OCI-LY3 (cell line): ENCODE measurements around the gene CCDC142.

ENCODE experiments used
- H2AFZ ChIP-seq: fragments of 200-600, 300-600 bp; shearing (Covaris generic); 2 replicates; pipeline ENCODE4 v1.6.0; 2014; ENCODE audit warnings: antibody characterized with exemption, low read depth, low read length
- H3K27ac ChIP-seq: fragments of 200-600, 300-600 bp; sonication (generic); 2 replicates; pipeline ENCODE4 v1.5.1; 2014; ENCODE audit warnings: mild to moderate bottlenecking, low read length, moderate library complexity, mixed read lengths
- H3K27me3 ChIP-seq: fragments of 200-600, 300-600 bp; sonication (generic); 2 replicates; pipeline ENCODE4 v1.6.1; 2014; ENCODE audit warnings: low read depth, low read length, mixed read lengths
- H3K36me3 ChIP-seq: fragments of 200-600, 300-600 bp; sonication (generic); replicated peaks from 2 replicates; pipeline ENCODE3; 2014; ENCODE audit warnings: low read depth, low read length, mixed read lengths
- H3K4me1 ChIP-seq: fragments of 300-600, 200-600 bp; sonication (generic); 2 replicates; pipeline ENCODE4 v1.6.1; 2014; ENCODE audit warnings: low read length, mixed read lengths
- H3K4me2 ChIP-seq: fragments of 200-600, 300-600 bp; sonication (generic); 2 replicates; pipeline ENCODE4 v1.6.1; 2014; ENCODE audit warnings: low read length, mixed read lengths
- H3K4me3 ChIP-seq: fragments of 300-600, 200-600 bp; sonication (generic); 2 replicates; pipeline ENCODE4 v1.5.1; 2014; ENCODE audit warnings: antibody characterized with exemption, mild to moderate bottlenecking, low read length, moderate library complexity
- H3K79me2 ChIP-seq: fragments of 300-600, 200-600 bp; shearing (Covaris generic); 2 replicates; pipeline ENCODE4 v1.6.1; 2014; ENCODE audit warnings: mild to moderate bottlenecking, low read length, mixed read lengths
- H3K9ac ChIP-seq: fragments of 300-600, 200-600 bp; shearing (Covaris generic); 2 replicates; pipeline ENCODE4 v1.6.0; 2014; ENCODE audit warnings: mild to moderate bottlenecking, low read length, moderate library complexity
- H3K9me3 ChIP-seq: fragments of 200-600, 300-600 bp; shearing (Covaris generic); 2 replicates; pipeline ENCODE4 v1.6.1; 2014; ENCODE audit warnings: low read length, mixed read lengths; ENCODE audit not compliant: insufficient read depth
- H4K20me1 ChIP-seq: fragments of 200-600, 300-600 bp; sonication (generic); 2 replicates; pipeline ENCODE4 v1.6.1; 2016; ENCODE audit warnings: low read length, mixed read lengths; ENCODE audit not compliant: insufficient read depth
- EZH2phosphoT487 ChIP-seq: fragments of 200-600 bp; shearing (Covaris generic); IDR thresholded peaks from 2 replicates; pipeline ENCODE4 v1.6.1; 2018; ENCODE audit warnings: antibody characterized with exemption, mixed run types, low read depth
- TF ChIP-seq, protein P1 (sequence below): fragments of 200-600, 300-600 bp; sonication (generic); IDR thresholded peaks from 2 replicates; pipeline ENCODE4 v1.5.1; 2014; ENCODE audit warnings: antibody characterized with exemption, low read length, low read depth

CCDC142 gene

DNA sequence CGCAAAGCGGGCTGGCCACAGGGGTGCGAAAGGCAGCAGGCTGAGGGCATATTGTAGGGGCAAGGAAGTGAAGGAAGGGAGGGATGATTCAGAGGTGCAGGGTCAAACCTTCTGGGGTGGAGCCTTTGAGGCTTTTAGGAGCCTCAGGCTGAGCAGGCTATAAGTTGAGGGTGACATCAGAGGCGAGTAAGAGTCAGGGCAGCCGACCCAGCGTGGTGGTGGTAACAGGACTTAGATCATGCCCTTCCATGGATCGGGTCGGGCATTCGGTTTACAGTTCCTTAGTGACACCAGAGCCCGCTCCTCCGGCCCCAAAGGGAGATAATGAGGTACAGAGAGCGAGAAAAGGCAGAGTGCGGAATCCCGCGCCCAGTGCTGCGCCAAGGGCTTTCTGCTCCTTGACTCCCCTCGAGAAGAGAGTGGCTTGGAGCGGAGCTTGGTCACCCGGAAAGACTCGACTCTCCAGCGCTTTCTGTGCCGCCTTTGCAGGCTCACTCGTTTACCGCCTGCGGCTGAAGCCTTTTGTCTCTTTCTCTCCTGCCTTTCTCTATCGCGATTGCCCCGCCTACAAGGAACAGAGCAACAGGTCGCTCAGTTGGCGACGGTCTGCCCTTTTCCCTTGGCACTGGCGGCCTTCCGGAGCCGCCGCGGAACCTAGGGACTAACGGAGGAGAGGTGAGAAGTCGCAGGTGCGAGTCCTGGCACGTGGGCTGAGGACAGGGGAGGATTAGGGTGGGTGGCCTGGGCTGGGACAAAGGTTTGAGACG lies 15.9 kb upstream of the CCDC142 start:
- Histone ChIP-seq H3K4me1 (peaks cover 4% of the 10 kb centered on the region; the same call in 1 of the 2 replicates), H3K9ac (no peak overlapping the region), H3K9me3 (no peaks in the 10 kb centered on the region), H3K4me2 (no peak overlapping the region), H3K4me3 (no peak overlapping the region), H4K20me1 (no peaks in the 10 kb centered on the region), H3K27me3 (no peaks in the 10 kb centered on the region), H2AFZ (no peak overlapping the region), H3K27ac (no peak overlapping the region), H3K79me2 (no peaks in the 10 kb centered on the region), H3K36me3 (no peaks in the 10 kb centered on the region)
- TF ChIP-seq, protein P1, sequence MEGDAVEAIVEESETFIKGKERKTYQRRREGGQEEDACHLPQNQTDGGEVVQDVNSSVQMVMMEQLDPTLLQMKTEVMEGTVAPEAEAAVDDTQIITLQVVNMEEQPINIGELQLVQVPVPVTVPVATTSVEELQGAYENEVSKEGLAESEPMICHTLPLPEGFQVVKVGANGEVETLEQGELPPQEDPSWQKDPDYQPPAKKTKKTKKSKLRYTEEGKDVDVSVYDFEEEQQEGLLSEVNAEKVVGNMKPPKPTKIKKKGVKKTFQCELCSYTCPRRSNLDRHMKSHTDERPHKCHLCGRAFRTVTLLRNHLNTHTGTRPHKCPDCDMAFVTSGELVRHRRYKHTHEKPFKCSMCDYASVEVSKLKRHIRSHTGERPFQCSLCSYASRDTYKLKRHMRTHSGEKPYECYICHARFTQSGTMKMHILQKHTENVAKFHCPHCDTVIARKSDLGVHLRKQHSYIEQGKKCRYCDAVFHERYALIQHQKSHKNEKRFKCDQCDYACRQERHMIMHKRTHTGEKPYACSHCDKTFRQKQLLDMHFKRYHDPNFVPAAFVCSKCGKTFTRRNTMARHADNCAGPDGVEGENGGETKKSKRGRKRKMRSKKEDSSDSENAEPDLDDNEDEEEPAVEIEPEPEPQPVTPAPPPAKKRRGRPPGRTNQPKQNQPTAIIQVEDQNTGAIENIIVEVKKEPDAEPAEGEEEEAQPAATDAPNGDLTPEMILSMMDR: no peak
- TF ChIP-seq EZH2phosphoT487: no peak

DNA sequence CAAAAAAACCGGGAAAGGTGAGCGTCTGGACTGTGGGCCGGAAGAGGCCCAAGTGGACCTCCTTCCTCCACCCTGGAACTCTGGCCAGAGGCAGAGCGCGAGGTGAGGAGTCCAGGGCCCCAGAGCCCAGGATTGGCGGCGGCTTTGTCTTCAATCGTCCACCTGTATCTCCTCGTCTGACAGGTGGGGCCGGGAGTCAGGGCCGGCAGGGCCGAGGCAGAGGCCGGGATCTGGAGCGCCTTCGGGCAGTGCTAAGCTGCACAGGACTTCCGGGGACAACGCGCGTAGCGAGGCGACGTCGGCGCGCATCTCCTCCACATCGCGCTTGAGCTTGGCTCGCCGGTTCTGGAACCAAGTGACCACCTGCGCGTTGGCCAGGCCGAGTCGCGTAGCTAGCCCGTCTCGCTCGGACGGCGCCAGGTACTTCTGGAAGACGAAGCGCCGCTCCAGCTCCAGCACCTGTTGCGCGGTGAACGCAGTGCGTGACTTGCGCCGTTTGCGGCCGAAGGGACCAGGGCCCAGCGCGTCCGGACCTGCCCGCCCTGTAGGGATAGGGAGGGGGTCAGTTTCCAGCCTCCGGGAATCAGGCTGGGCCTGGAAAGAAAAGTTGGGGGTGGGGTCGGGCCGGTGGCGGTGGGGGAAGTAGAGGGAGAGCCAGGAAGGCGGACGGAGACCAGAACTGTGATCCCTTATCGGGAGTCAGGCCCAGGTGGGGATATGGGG lies 15.1 kb upstream of the CCDC142 start:
- no peaks in the 10 kb centered on the region for H3K4me1 ChIP-seq
- H3K27me3 ChIP-seq: no peaks in the 10 kb centered on the region
- H3K4me3 ChIP-seq: no peak overlapping the region
- no peak overlapping the region for H3K9ac ChIP-seq
- H3K27ac ChIP-seq: no peak overlapping the region
- no peak overlapping the region for H2AFZ ChIP-seq
- H3K9me3 ChIP-seq: no peaks in the 10 kb centered on the region
- no peak overlapping the region for H3K4me2 ChIP-seq
- peaks cover 4% of the 10 kb centered on the region for H3K36me3 ChIP-seq
- H4K20me1 ChIP-seq: no peaks in the 10 kb centered on the region
- no peaks in the 10 kb centered on the region for H3K79me2 ChIP-seq
- no peak for TF ChIP-seq EZH2phosphoT487
- TF ChIP-seq, protein P1: no peak

DNA sequence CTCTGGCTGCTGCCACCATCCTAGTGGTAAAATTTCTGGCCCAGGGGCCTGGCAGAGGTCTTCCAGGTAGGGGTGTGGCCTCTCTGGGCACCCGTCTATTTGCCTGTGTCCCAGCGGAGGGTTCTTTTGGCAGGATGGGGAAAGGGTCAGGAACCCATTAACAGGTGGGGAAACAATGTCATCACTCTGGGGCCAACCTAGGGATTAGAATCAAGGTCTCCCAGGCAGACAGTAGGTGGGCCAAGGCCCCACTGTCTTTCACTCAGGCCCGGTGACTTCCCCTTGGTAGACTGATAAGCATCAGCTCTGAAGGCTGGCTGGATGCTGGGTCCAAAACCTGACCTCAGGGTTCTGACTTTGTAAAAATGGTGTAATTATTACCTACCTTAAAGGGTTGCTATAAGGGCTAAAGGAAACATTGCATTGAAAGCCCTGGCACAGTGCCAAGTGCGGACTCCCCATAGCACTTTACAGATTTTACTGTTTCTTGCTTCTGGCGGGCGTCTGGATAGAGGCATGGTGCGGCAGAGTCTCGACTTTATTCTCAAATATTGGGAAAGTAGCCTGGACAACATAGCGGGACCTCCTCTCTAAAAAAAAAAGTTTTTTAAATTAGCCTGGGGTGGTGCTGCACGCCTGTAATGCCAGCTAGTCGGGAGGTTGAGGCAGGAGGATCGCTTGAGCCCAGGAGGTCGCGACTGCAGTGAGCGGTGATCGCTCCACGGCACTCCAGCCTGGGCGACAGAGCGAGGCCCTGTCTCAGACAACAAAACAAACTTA lies 14.4 kb upstream of the CCDC142 start:
- Histone ChIP-seq H3K9me3 (no peaks in the 10 kb centered on the region), H2AFZ (no peak overlapping the region), H3K27ac (no peak overlapping the region), H3K79me2 (no peaks in the 10 kb centered on the region), H3K4me2 (no peak overlapping the region), H3K4me3 (no peak overlapping the region), H3K27me3 (no peaks in the 10 kb centered on the region), H3K4me1 (no peaks in the 10 kb centered on the region), H3K36me3 (peaks cover 4% of the 10 kb centered on the region), H3K9ac (no peak overlapping the region), H4K20me1 (no peaks in the 10 kb centered on the region)
- no peak for TF ChIP-seq EZH2phosphoT487
- TF ChIP-seq, protein P1: no peak

DNA sequence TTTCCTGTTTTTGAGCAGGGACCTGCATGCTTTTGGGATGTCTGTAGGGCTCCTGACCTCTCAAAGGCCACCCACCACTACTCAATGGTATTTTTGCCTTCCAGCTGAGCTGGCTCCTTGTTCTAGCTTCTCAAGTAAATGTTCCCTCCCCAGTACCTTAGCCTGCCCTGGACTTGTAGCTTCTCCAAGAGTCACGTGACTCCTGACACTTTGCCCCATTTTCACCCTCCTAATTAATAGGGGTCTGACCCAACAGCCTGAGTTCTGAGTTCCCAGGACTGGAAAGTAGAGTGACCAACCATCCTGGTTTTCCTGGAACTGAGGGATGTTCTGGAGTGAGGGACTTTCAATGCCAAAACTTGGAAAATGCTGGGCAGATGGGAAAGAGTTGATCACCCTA lies 12.6 kb upstream of the CCDC142 start:
- Histone ChIP-seq H3K9ac (no peak overlapping the region), H2AFZ (no peak overlapping the region), H3K79me2 (no peaks in the 10 kb centered on the region), H3K4me1 (no peaks in the 10 kb centered on the region), H4K20me1 (no peaks in the 10 kb centered on the region), H3K9me3 (no peaks in the 10 kb centered on the region), H3K27ac (no peak overlapping the region), H3K4me2 (no peak overlapping the region), H3K36me3 (peaks cover 17% of the 10 kb centered on the region), H3K27me3 (no peaks in the 10 kb centered on the region), H3K4me3 (no peak overlapping the region)
- TF ChIP-seq, protein P1: no peak
- no peak for TF ChIP-seq EZH2phosphoT487
